ENCODE measurements around the gene FAF2.
"Not testable (repeated sequence)": the region's sequence is repeated elsewhere in the genome, so short reads cannot be mapped to it uniquely, and the experiment has no call there.

FAF2 gene

GRCh38 chr5:176549871-176550270 lies 101.7 kb downstream of the FAF2 start:
- no peak overlapping the region for H3K4me3 ChIP-seq (ENCODE audit: low read depth, low read length)
- H3K79me1 ChIP-seq (ENCODE audit: low read length): no peaks in the 10 kb centered on the region
- H2BK12ac ChIP-seq (ENCODE audit: low read length): no peak overlapping the region
- no peak overlapping the region for H2AFZ ChIP-seq (ENCODE audit: insufficient read depth, low read length, poor library complexity)
- no peak overlapping the region for H3K4ac ChIP-seq (ENCODE audit: low read depth, low read length)
- H3K23ac ChIP-seq (ENCODE audit: low read length): no peak overlapping the region
- H3K36me3 ChIP-seq (ENCODE audit: control insufficient read depth in 1 of 2, insufficient read depth in 2 of 2, low read length in 2 of 2): no peaks in the 10 kb centered on the region
- no peak overlapping the region for H2BK120ac ChIP-seq (ENCODE audit: insufficient read depth, low read length, poor library complexity)
- no peak overlapping the region for H3K27ac ChIP-seq (ENCODE audit: low read depth, low read length)
- H3K4me2 ChIP-seq (ENCODE audit: low read length): no peak overlapping the region
- H3K9me3 ChIP-seq (ENCODE audit: insufficient read depth, low read depth, low read length): no peaks in the 10 kb centered on the region
- WGBS (ENCODE audit: extremely low coverage, insufficient coverage, insufficient read length): no CpG with 5 or more reads among the region's 7 CpGs
- H3K79me2 ChIP-seq (ENCODE audit: control insufficient read depth, insufficient read depth, low read length, poor library complexity): no peaks in the 10 kb centered on the region
- H3K14ac ChIP-seq (ENCODE audit: low read length): no peak overlapping the region
- no peaks in the 10 kb centered on the region for H3K27me3 ChIP-seq (ENCODE audit: insufficient read depth, low read length)
- no peak overlapping the region for H3K18ac ChIP-seq (ENCODE audit: low read length)
- H4K91ac ChIP-seq (ENCODE audit: low read depth, low read length): no peak overlapping the region
- H4K8ac ChIP-seq (ENCODE audit: low read depth, low read length): no peak overlapping the region
- H3K9ac ChIP-seq (ENCODE audit: low read length): no peak overlapping the region
- no peak overlapping the region for H2AK5ac ChIP-seq (ENCODE audit: low read length)
- no peaks in the 10 kb centered on the region for H3K4me1 ChIP-seq (ENCODE audit: control insufficient read depth in 1 of 2, insufficient read depth in 2 of 2, low read length in 2 of 2)
- no peak for DNase-seq
- no peak overlapping the region for H2BK5ac ChIP-seq (ENCODE audit: low read depth, low read length, poor library complexity)
- no peak overlapping the region for H4K12ac ChIP-seq (ENCODE audit: low read depth, low read length)

- WGBS (ENCODE audit: extremely low coverage, insufficient coverage, insufficient read length): no CpG with 5 or more reads among the region's 16 CpGs
- Histone ChIP-seq H4K8ac (ENCODE audit: low read depth, low read length) (no peak overlapping the region), H2BK12ac (ENCODE audit: low read length) (no peak overlapping the region), H3K36me3 (ENCODE audit: control insufficient read depth in 1 of 2, insufficient read depth in 2 of 2, low read length in 2 of 2) (no peaks in the 10 kb centered on the region), H4K91ac (ENCODE audit: low read depth, low read length) (no peak overlapping the region), H3K9ac (ENCODE audit: low read length) (no peak overlapping the region), H2AK5ac (ENCODE audit: low read length) (no peak overlapping the region), H3K27me3 (ENCODE audit: insufficient read depth, low read length) (no peaks in the 10 kb centered on the region), H3K4ac (ENCODE audit: low read depth, low read length) (no peak overlapping the region), H3K79me2 (ENCODE audit: control insufficient read depth, insufficient read depth, low read length, poor library complexity) (no peaks in the 10 kb centered on the region), H4K12ac (ENCODE audit: low read depth, low read length) (no peak overlapping the region), H3K23ac (ENCODE audit: low read length) (no peak overlapping the region), H3K4me1 (ENCODE audit: control insufficient read depth in 1 of 2, insufficient read depth in 2 of 2, low read length in 2 of 2) (no peaks in the 10 kb centered on the region), H3K4me2 (ENCODE audit: low read length) (no peak overlapping the region), H3K18ac (ENCODE audit: low read length) (no peak overlapping the region), H2AFZ (ENCODE audit: insufficient read depth, low read length, poor library complexity) (no peak overlapping the region), H2BK120ac (ENCODE audit: insufficient read depth, low read length, poor library complexity) (no peak overlapping the region), H3K4me3 (ENCODE audit: low read depth, low read length) (no peak overlapping the region), H2BK5ac (ENCODE audit: low read depth, low read length, poor library complexity) (no peak overlapping the region), H3K9me3 (ENCODE audit: insufficient read depth, low read depth, low read length) (no peaks in the 10 kb centered on the region), H3K27ac (ENCODE audit: low read depth, low read length) (no peak overlapping the region), H3K79me1 (ENCODE audit: low read length) (no peaks in the 10 kb centered on the region), H3K14ac (ENCODE audit: low read length) (no peak overlapping the region)
- DNase-seq: no peak
These were observed 102.2 kb downstream of the FAF2 start for GRCh38 chr5:176550275-176550831.

DNA sequence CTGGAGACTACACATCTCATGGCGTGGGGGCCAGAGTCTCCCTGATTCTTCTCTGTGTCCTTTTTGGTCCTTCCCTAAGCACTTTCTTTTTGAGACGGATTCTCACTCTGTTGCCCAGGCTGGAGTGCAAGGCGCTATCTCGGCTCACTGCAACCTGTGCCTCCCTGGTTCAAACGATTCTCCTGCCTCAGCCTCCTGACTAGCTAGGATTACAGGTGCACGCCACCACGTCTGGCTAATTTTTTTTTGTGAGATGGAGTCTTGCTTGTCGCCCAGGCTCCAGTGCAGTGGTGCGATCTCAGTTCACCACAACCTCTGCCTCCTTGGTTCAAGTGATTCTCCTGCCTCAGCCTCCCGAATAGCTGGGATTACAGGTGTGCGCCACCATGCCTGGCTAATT lies 102.8 kb downstream of the FAF2 start:
- not testable (repeated sequence) for H3K4me3 ChIP-seq (ENCODE audit: low read depth, low read length); H3K79me2 ChIP-seq (ENCODE audit: control insufficient read depth, insufficient read depth, low read length, poor library complexity); H2BK5ac ChIP-seq (ENCODE audit: low read depth, low read length, poor library complexity); H2AFZ ChIP-seq (ENCODE audit: insufficient read depth, low read length, poor library complexity); H2BK12ac ChIP-seq (ENCODE audit: low read length); H4K8ac ChIP-seq (ENCODE audit: low read depth, low read length); H2BK120ac ChIP-seq (ENCODE audit: insufficient read depth, low read length, poor library complexity); H3K14ac ChIP-seq (ENCODE audit: low read length); H3K9me3 ChIP-seq (ENCODE audit: insufficient read depth, low read depth, low read length); H3K36me3 ChIP-seq (ENCODE audit: control insufficient read depth in 1 of 2, insufficient read depth in 2 of 2, low read length in 2 of 2); H3K9ac ChIP-seq (ENCODE audit: low read length); H3K27ac ChIP-seq (ENCODE audit: low read depth, low read length); H3K23ac ChIP-seq (ENCODE audit: low read length); H3K4me2 ChIP-seq (ENCODE audit: low read length); H3K4me1 ChIP-seq (ENCODE audit: control insufficient read depth in 1 of 2, insufficient read depth in 2 of 2, low read length in 2 of 2); H3K79me1 ChIP-seq (ENCODE audit: low read length); H2AK5ac ChIP-seq (ENCODE audit: low read length); H3K18ac ChIP-seq (ENCODE audit: low read length); H3K27me3 ChIP-seq (ENCODE audit: insufficient read depth, low read length); H3K4ac ChIP-seq (ENCODE audit: low read depth, low read length); DNase-seq; H4K91ac ChIP-seq (ENCODE audit: low read depth, low read length); H4K12ac ChIP-seq (ENCODE audit: low read depth, low read length)
- no CpG with 5 or more reads among the region's 11 CpGs for WGBS (ENCODE audit: extremely low coverage, insufficient coverage, insufficient read length)

- H4K91ac ChIP-seq (ENCODE audit: low read depth, low read length): no peak overlapping the region
- no CpG with 5 or more reads among the region's 11 CpGs for WGBS (ENCODE audit: extremely low coverage, insufficient coverage, insufficient read length)
- H4K8ac ChIP-seq (ENCODE audit: low read depth, low read length): no peak overlapping the region
- no peak overlapping the region for H3K27ac ChIP-seq (ENCODE audit: low read depth, low read length)
- no peak overlapping the region for H3K18ac ChIP-seq (ENCODE audit: low read length)
- H3K27me3 ChIP-seq (ENCODE audit: insufficient read depth, low read length): no peaks in the 10 kb centered on the region
- H3K23ac ChIP-seq (ENCODE audit: low read length): no peak overlapping the region
- H3K79me1 ChIP-seq (ENCODE audit: low read length): no peaks in the 10 kb centered on the region
- no peak overlapping the region for H4K12ac ChIP-seq (ENCODE audit: low read depth, low read length)
- no peaks in the 10 kb centered on the region for H3K36me3 ChIP-seq (ENCODE audit: control insufficient read depth in 1 of 2, insufficient read depth in 2 of 2, low read length in 2 of 2)
- no peak overlapping the region for H2AFZ ChIP-seq (ENCODE audit: insufficient read depth, low read length, poor library complexity)
- no peaks in the 10 kb centered on the region for H3K9me3 ChIP-seq (ENCODE audit: insufficient read depth, low read depth, low read length)
- H2BK5ac ChIP-seq (ENCODE audit: low read depth, low read length, poor library complexity): no peak overlapping the region
- H3K4me1 ChIP-seq (ENCODE audit: control insufficient read depth in 1 of 2, insufficient read depth in 2 of 2, low read length in 2 of 2): no peaks in the 10 kb centered on the region
- H2AK5ac ChIP-seq (ENCODE audit: low read length): no peak overlapping the region
- H3K4ac ChIP-seq (ENCODE audit: low read depth, low read length): no peak overlapping the region
- H3K79me2 ChIP-seq (ENCODE audit: control insufficient read depth, insufficient read depth, low read length, poor library complexity): no peaks in the 10 kb centered on the region
- no peak for DNase-seq
- H3K9ac ChIP-seq (ENCODE audit: low read length): no peak overlapping the region
- no peak overlapping the region for H3K4me2 ChIP-seq (ENCODE audit: low read length)
- no peak overlapping the region for H3K4me3 ChIP-seq (ENCODE audit: low read depth, low read length)
- H2BK120ac ChIP-seq (ENCODE audit: insufficient read depth, low read length, poor library complexity): no peak overlapping the region
- no peak overlapping the region for H3K14ac ChIP-seq (ENCODE audit: low read length)
- H2BK12ac ChIP-seq (ENCODE audit: low read length): no peak overlapping the region
These were observed 104.2 kb downstream of the FAF2 start for GRCh38 chr5:176552332-176552869.
